ENCODE data around the gene ADSL.

GRCh38 chr22:40411506-40411861 is 65.2 kb downstream of the ADSL start:
- TF ChIP-seq CTCF (IDR thresholded peaks at IDR 0.05) (no peak), POLR2A (IDR thresholded peaks at IDR 0.05) (no peak), POLR2AphosphoS5 (IDR thresholded peaks at IDR 0.05; ENCODE audit: insufficient read depth in 1 of 2, low read depth in 1 of 2) (no peak)
